Activated naive CD8-positive, alpha-beta T cell treated with anti-CD3 and anti-CD28 coated beads, Interleukin-2, amount 50 U/mL, for 24 hours (primary cell): ENCODE measurements around the gene SIGLEC6.

Source experiments
- ATAC-seq: fragments of 150-1000 bp; cut with Tn5 transposase; one replicate; pipeline ENCODE4 v1.10.0; 2021
- DNase-seq: peaks from one replicate; pipeline ENCODE4 v3.0.0; 2021
- H3K27ac Mint-ChIP-seq: one replicate; pipeline ENCODE4 v1.8.0; 2021; ENCODE audit warnings: mild to moderate bottlenecking, mixed read lengths
- H3K27me3 Mint-ChIP-seq: one replicate; pipeline ENCODE4 v1.8.0; 2021; ENCODE audit warnings: mixed read lengths
- H3K36me3 Mint-ChIP-seq: one replicate; pipeline ENCODE4 v1.8.0; 2021; ENCODE audit warnings: low read depth, mixed read lengths
- H3K4me1 Mint-ChIP-seq: one replicate; pipeline ENCODE4 v1.8.0; 2021; ENCODE audit warnings: mixed read lengths
- H3K4me3 Mint-ChIP-seq: one replicate; pipeline ENCODE4 v1.8.0; 2021; ENCODE audit warnings: mild to moderate bottlenecking, moderate library complexity, mixed read lengths
- H3K9me3 Mint-ChIP-seq: one replicate; pipeline ENCODE4 v1.8.0; 2021; ENCODE audit warnings: mixed read lengths

Gene SIGLEC6

GRCh38 chr19:51485960-51486660 is 45.4 kb downstream of the SIGLEC6 start:
- Mint-ChIP-seq H3K27ac (no peak overlapping the region), H3K4me3 (no peak overlapping the region), H3K27me3 (peaks cover 30% of the 10 kb centered on the region), H3K36me3 (peaks cover 7% of the 10 kb centered on the region), H3K9me3 (peaks cover 7% of the 10 kb centered on the region), H3K4me1 (peaks cover 27% of the 10 kb centered on the region)
- DNase-seq (no peak), ATAC-seq (no peak)

GRCh38 chr19:51480590-51480989 is 50.9 kb downstream of the SIGLEC6 start:
- H3K27me3 Mint-ChIP-seq = peaks cover 37% of the 10 kb centered on the region
- ATAC-seq = no peak

DNA sequence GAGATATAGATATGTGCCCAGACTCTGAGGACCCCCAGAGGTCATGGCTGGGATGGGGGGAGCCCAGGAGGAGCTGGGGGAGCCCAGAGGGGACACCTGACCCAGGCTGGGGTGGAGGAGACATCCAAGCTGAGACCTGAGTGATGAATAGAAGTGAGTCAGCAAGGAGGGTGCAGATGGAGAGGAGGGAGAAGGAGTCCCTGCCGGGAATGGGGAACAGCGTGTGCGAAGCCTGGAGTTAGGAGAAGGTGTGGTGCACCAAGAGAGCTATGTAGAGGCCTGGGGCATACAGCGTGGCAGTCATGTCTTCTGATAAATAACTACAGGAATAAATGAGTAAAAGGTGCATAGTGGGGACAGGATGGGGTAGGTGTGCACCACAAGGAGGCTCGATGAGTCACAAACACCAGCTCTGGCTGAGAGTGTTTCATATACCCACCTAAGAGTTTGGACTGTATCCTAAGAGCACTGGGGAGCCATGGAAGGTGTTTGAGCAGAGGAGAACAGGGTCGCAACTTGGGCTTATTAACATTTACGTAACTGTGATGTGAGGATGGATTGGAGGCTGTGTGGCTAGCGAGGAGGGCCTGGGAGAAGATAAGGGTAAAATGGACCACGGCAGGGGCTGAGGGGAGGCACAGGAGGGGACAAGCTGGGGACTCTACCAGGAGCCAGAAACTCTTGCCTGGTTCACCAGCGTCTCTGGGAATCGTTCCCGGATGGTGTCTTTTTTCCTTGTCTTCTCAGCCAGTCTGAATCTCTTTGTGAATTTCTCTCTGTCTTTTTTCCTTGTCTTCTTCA is 51.7 kb downstream of the SIGLEC6 start:
- ATAC-seq = peak; percentile 96
- Mint-ChIP-seq H3K36me3 (no peaks in the 10 kb centered on the region), H3K27ac (peak overlapping the region; percentile 46), H3K9me3 (peaks cover 4% of the 10 kb centered on the region), H3K4me1 (peaks cover 34% of the 10 kb centered on the region), H3K27me3 (peaks cover 32% of the 10 kb centered on the region), H3K4me3 (peak overlapping the region; percentile 3)
- DNase-seq = peak; percentile 41

More at GRCh38 chr19:51480590-51480989, 50.9 kb downstream of the SIGLEC6 start:
- Mint-ChIP-seq H3K4me1 (peaks cover 29% of the 10 kb centered on the region), H3K9me3 (peaks cover 4% of the 10 kb centered on the region), H3K4me3 (no peak overlapping the region), H3K36me3 (no peaks in the 10 kb centered on the region), H3K27ac (no peak overlapping the region)
- no peak for DNase-seq

DNA sequence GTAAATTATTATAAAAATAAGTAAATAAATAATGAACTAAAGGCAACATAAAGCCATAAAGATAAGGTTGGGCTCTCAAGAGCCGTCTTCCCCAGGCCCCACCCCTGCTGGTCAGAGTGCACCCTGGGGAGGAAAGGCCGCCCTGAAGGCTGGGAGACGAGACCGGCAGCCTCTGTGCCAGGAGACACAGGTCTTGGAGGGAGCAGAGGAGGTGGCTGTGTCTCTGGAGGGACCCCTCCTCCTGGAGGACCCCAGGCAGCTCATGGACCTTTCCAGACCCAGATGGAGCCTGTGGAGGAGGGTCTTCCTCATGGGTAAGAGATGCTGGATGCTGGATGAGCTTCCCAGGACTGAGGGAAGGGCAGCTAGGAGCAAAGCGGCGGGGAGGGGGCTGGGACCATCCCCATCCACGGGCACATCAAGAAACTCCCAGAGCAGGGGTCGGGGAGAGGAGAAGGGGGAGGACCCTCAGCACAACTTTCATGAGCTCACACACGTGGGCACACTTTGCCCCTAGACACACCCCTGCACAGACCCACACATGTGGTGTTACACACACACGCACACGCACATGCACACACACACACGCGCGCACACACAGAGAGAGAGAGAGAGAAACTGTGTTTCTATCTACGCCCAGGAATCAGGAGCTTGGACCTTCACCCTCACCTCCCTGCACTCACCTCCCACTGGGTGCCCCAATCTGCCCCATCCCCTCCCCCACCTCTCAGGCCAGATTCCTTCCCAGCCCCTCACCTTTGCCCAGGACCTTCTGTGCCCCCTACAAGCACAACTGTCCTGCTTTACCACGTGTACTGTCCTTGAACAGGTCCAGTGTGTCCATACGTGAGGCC is 52.9 kb downstream of the SIGLEC6 start, which contains the start of gene CEACAM18:
Gene CEACAM18 (plus strand): TSS at position 159 of the 854 bp plus-strand sequence.
- H3K27ac Mint-ChIP-seq = peak within 1 kb of the TSS; percentile 46
- peaks cover 4% of the 10 kb centered on the region for H3K9me3 Mint-ChIP-seq
- H3K36me3 Mint-ChIP-seq = no peaks in the 10 kb centered on the region
- H3K27me3 Mint-ChIP-seq = peaks cover 30% of the 10 kb centered on the region
- no peak within 1 kb of the TSS for H3K4me3 Mint-ChIP-seq
- peaks cover 39% of the 10 kb centered on the region for H3K4me1 Mint-ChIP-seq
- DNase-seq (no peak), ATAC-seq (no peak)

GRCh38 chr19:51477344-51477743 is 54.1 kb downstream of the SIGLEC6 start:
- H3K27me3 Mint-ChIP-seq = peaks cover 23% of the 10 kb centered on the region
- H3K4me3 Mint-ChIP-seq = no peak overlapping the region
- no peak for ATAC-seq
- DNase-seq = no peak
- no peak overlapping the region for H3K27ac Mint-ChIP-seq
- H3K9me3 Mint-ChIP-seq = peaks cover 4% of the 10 kb centered on the region
- peaks cover 51% of the 10 kb centered on the region for H3K4me1 Mint-ChIP-seq
- no peaks in the 10 kb centered on the region for H3K36me3 Mint-ChIP-seq

DNA sequence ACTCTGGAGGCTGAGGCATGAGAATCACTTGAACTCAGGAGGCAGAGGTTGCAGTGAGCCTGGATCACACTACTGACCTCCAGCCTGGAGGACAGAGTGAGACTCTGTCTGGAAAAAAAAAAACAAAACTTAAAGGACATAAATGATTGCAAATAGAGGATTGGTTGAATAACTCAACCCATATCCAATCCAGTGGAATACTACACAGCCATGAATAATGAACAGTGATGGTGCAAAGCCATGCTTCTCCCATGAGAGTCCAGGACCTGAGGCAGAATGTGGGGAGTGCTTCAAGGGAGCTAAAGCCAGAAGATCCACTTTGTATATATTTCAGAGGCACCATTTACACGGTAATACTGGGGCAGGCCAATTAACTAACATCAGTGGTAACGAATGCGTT is 55.3 kb downstream of the SIGLEC6 start:
- H3K4me1 Mint-ChIP-seq = peaks cover 54% of the 10 kb centered on the region
- no peak overlapping the region for H3K4me3 Mint-ChIP-seq
- H3K27ac Mint-ChIP-seq = no peak overlapping the region
- peaks cover 4% of the 10 kb centered on the region for H3K9me3 Mint-ChIP-seq
- DNase-seq (no peak), ATAC-seq (no peak)
- H3K36me3 Mint-ChIP-seq = no peaks in the 10 kb centered on the region
- H3K27me3 Mint-ChIP-seq = peaks cover 14% of the 10 kb centered on the region

DNA sequence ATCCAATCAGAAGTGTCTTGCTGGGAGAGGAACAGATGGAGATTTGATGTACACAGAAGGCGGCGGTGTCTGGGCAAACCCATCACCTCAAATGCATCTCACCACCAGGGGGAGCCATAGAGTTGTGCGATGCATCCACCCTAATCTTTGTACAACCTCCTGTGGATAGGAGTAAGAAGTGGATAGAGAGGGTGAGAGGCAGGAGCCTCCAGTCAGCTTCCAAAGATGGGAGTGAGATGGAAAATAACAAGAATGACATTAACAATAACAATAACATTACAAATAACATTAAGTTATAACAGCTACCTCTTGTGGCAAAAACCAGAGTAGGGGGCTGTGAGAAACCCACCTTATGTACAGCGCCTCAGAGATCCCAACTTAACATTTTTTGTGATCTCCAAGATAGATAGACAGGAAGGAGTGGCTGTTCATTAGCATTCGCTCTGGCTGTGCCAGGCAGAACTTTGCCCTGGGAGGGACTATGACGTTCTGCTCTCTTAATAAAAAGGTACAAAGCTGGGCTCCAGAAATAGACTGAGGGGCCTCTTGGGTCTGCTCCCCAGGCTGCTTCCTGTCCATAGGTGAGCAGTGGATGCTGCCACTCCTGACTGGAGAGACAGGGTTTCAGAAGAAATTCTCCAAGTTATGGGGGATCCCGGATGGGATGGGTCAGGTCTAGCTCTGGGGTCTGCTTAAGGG is 58.3 kb downstream of the SIGLEC6 start:
- peaks cover 10% of the 10 kb centered on the region for H3K27me3 Mint-ChIP-seq

GRCh38 chr19:51472607-51473006 is 58.9 kb downstream of the SIGLEC6 start:
- ATAC-seq (no peak), DNase-seq (no peak)
- Mint-ChIP-seq H3K27ac (no peak overlapping the region), H3K9me3 (no peaks in the 10 kb centered on the region), H3K4me1 (peaks cover 38% of the 10 kb centered on the region), H3K4me3 (no peak overlapping the region), H3K27me3 (peaks cover 13% of the 10 kb centered on the region), H3K36me3 (no peaks in the 10 kb centered on the region)

More for the DNA sequence above, 58.3 kb downstream of the SIGLEC6 start:
- Mint-ChIP-seq H3K27ac (no peak overlapping the region), H3K9me3 (no peaks in the 10 kb centered on the region), H3K4me3 (no peak overlapping the region), H3K4me1 (peaks cover 33% of the 10 kb centered on the region), H3K36me3 (no peaks in the 10 kb centered on the region)
- ATAC-seq = peak; percentile 84
- DNase-seq = peak; percentile 93

DNA sequence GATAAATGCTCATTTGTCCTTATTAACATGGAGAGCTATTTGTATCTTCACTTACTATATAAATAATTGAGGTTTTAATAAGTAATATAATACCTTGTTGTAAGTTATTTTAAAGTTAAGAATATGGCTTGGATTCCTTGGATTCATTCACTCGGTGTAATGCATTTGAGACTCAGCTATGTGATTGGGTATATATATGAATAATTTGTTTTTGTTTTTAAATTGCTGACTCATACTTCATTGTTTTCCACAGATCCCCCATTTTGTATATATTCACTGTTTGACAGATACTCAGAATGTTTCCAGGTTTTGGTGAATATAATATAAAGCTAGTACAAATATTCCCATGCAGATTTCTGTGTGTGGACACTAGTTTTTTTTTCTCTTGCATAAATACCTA is 59.9 kb downstream of the SIGLEC6 start:
- ATAC-seq (no peak), DNase-seq (no peak)
- H3K36me3 Mint-ChIP-seq = no peaks in the 10 kb centered on the region
- H3K9me3 Mint-ChIP-seq = no peaks in the 10 kb centered on the region
- no peak overlapping the region for H3K27ac Mint-ChIP-seq
- H3K27me3 Mint-ChIP-seq = peaks cover 20% of the 10 kb centered on the region
- no peak overlapping the region for H3K4me3 Mint-ChIP-seq
- peaks cover 44% of the 10 kb centered on the region for H3K4me1 Mint-ChIP-seq

DNA sequence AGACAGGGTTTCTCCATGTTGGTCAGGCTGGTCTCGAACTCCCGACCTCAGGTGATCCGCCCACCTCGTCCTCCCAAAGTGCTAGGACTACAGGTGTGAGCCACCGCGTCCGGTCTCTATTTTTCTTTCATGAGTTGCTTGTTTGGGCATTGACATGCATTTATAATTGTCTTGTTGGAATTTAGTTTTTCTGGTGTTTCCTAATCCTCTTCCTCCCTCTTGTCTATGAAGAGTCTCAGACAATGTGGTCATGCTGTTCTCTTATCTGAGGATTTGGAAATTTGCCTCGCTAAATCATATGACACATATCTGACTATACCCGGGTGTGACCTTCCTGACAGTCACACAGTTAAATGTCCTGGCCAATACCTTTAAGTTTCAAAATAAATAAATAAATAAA is 60.5 kb downstream of the SIGLEC6 start:
- Mint-ChIP-seq H3K27me3 (peaks cover 23% of the 10 kb centered on the region), H3K9me3 (no peaks in the 10 kb centered on the region), H3K27ac (no peak overlapping the region), H3K4me3 (no peak overlapping the region), H3K4me1 (peaks cover 50% of the 10 kb centered on the region), H3K36me3 (no peaks in the 10 kb centered on the region)
- ATAC-seq (no peak), DNase-seq (no peak)

GRCh38 chr19:51469629-51470028 is 61.8 kb downstream of the SIGLEC6 start:
- Mint-ChIP-seq H3K27ac (no peak overlapping the region), H3K36me3 (no peaks in the 10 kb centered on the region), H3K4me1 (peaks cover 48% of the 10 kb centered on the region), H3K27me3 (peaks cover 30% of the 10 kb centered on the region), H3K9me3 (no peaks in the 10 kb centered on the region), H3K4me3 (no peak overlapping the region)
- DNase-seq (no peak), ATAC-seq (no peak)

DNA sequence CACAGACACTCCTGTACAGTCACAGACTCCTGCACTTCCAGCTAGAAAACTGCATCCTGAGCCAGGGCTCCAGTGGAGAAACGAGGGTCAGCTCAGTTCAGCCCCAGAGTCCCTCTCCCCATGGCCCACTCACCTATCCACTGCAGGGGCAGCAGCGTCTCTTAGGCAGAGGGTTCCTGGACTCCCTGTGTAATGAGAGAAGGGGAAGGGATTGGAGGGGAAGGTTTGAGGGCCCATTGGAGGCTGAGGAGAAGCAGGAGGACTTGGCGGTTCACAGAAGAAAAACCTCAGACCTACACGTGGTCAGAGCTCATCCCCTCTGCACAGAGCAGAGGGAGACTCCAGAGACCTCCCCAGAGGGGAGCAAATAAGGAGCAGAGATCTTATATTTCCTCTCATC is 62.3 kb downstream of the SIGLEC6 start:
- peaks cover 32% of the 10 kb centered on the region for H3K27me3 Mint-ChIP-seq
- DNase-seq (no peak), ATAC-seq (no peak)
- no peak overlapping the region for H3K4me3 Mint-ChIP-seq
- peaks cover 46% of the 10 kb centered on the region for H3K4me1 Mint-ChIP-seq
- no peak overlapping the region for H3K27ac Mint-ChIP-seq
- no peaks in the 10 kb centered on the region for H3K36me3 Mint-ChIP-seq
- no peaks in the 10 kb centered on the region for H3K9me3 Mint-ChIP-seq

GRCh38 chr19:51468545-51468920 is 62.9 kb downstream of the SIGLEC6 start:
- DNase-seq (no peak), ATAC-seq (no peak)
- Mint-ChIP-seq H3K27ac (no peak overlapping the region), H3K9me3 (no peaks in the 10 kb centered on the region), H3K36me3 (no peaks in the 10 kb centered on the region), H3K4me1 (peaks cover 47% of the 10 kb centered on the region), H3K27me3 (peaks cover 35% of the 10 kb centered on the region), H3K4me3 (no peak overlapping the region)
